HG03342 (cell line): ENCODE measurements around the gene GPC3.
"Not testable (repeated sequence)": the region's sequence is repeated elsewhere in the genome, so short reads cannot be mapped to it uniquely, and the experiment has no call there.

ENCODE experiments used
- ATAC-seq: cut with Tn5 transposase; IDR thresholded peaks from one replicate; pipeline ENCODE4 v1.9.1; 2021; ENCODE audit warnings: mild to moderate bottlenecking, moderate library complexity; ENCODE audit not compliant: unreplicated experiment

The GPC3 gene

GRCh38 chrX:133535066-133535465 is 450.3 kb downstream of the GPC3 start:
- no peak for ATAC-seq

- ATAC-seq = no peak
These were observed 451.2 kb downstream of the GPC3 start for GRCh38 chrX:133534172-133534571.

GRCh38 chrX:133533249-133533648 is 452.1 kb downstream of the GPC3 start:
- ATAC-seq = no peak

- no peak for ATAC-seq
These were observed 454.4 kb downstream of the GPC3 start for GRCh38 chrX:133530960-133531359.

- ATAC-seq = no peak
These were observed 455.8 kb downstream of the GPC3 start for GRCh38 chrX:133529578-133529977.

- no peak for ATAC-seq
These were observed 457.6 kb downstream of the GPC3 start for GRCh38 chrX:133527825-133528224.

- no peak for ATAC-seq
These were observed 458.0 kb downstream of the GPC3 start for GRCh38 chrX:133527415-133527814.

GRCh38 chrX:133526773-133527172 is 458.6 kb downstream of the GPC3 start:
- not testable (repeated sequence) for ATAC-seq

GRCh38 chrX:133523526-133523925 is 461.9 kb downstream of the GPC3 start:
- no peak for ATAC-seq

GRCh38 chrX:133523081-133523487 is 462.3 kb downstream of the GPC3 start:
- no peak for ATAC-seq

GRCh38 chrX:133516686-133517085 is 468.7 kb downstream of the GPC3 start:
- no peak for ATAC-seq

- ATAC-seq = no peak
These were observed 470.9 kb downstream of the GPC3 start for GRCh38 chrX:133514486-133514885.

GRCh38 chrX:133513123-133513522 is 472.3 kb downstream of the GPC3 start:
- ATAC-seq = no peak

- no peak for ATAC-seq
These were observed 474.4 kb downstream of the GPC3 start for GRCh38 chrX:133511041-133511440.

GRCh38 chrX:133497356-133497755 is 488.0 kb downstream of the GPC3 start:
- no peak for ATAC-seq

GRCh38 chrX:133495464-133496391 is 489.7 kb downstream of the GPC3 start:
- ATAC-seq = no peak

GRCh38 chrX:133493366-133493765 is 492.0 kb downstream of the GPC3 start:
- ATAC-seq = no peak

GRCh38 chrX:133490955-133491354 is 494.4 kb downstream of the GPC3 start:
- ATAC-seq = no peak
